ENCODE measurements around the gene IL17RD.

GRCh38 chr3:57095363-57095762 is 69.8 kb downstream of the IL17RD start:
- no peak for TF ChIP-seq CTCF (IDR thresholded peaks at IDR 0.05)
- TF ChIP-seq EZH2 (IDR thresholded peaks at IDR 0.05; ENCODE audit: borderline replicate concordance, insufficient read depth, low read depth, low read length, poor library complexity, severe bottlenecking): no peak

Data from B cell (primary cell).